Osteocyte (in vitro differentiated cells): ENCODE measurements around the gene PITPNC1. TPM values are rescaled to one million over a fixed set of nuclear protein-coding genes. Genes with fewer than 3 reads are reported as not detected.

ENCODE experiments used
- DNase-seq: peaks from one replicate; pipeline ENCODE4 v3.0.0; 2021; ENCODE audit warnings: mixed read lengths; ENCODE audit not compliant: unreplicated experiment; ENCODE audit errors: extremely low spot score
- H3K27ac Mint-ChIP-seq: one replicate; pipeline ENCODE4 v1.8.0; 2021; ENCODE audit warnings: mild to moderate bottlenecking, mixed read lengths; ENCODE audit not compliant: unreplicated experiment
- H3K27me3 Mint-ChIP-seq: one replicate; pipeline ENCODE4 v1.8.0; 2021; ENCODE audit warnings: mixed read lengths; ENCODE audit not compliant: unreplicated experiment
- H3K36me3 Mint-ChIP-seq: one replicate; pipeline ENCODE4 v1.8.0; 2021; ENCODE audit warnings: mixed read lengths; ENCODE audit not compliant: unreplicated experiment
- H3K4me1 Mint-ChIP-seq: one replicate; pipeline ENCODE4 v1.8.0; 2021; ENCODE audit warnings: mixed read lengths; ENCODE audit not compliant: unreplicated experiment
- H3K4me3 Mint-ChIP-seq: one replicate; pipeline ENCODE4 v1.8.0; 2021; ENCODE audit warnings: mild to moderate bottlenecking, moderate library complexity, mixed read lengths; ENCODE audit not compliant: unreplicated experiment
- H3K9me3 Mint-ChIP-seq: one replicate; pipeline ENCODE4 v1.8.0; 2021; ENCODE audit warnings: mixed read lengths; ENCODE audit not compliant: unreplicated experiment
- CTCF ChIP-seq: fragments of 200-600 bp; sonication (generic); IDR thresholded peaks from 2 replicates; pipeline ENCODE4 v1.5.0; 2021; ENCODE audit warnings: antibody characterized with exemption, mild to moderate bottlenecking, moderate library complexity
- total RNA-seq: library from RNA; stranded (reverse); gene quantifications from 2 replicates; pipeline ENCODE4 v1.2.1, GENCODE V29; 2021

Gene PITPNC1
- total RNA-seq, 1 donor from 2014 or later = 18.0 TPM

GRCh38 chr17:67459985-67460384 lies 82.9 kb downstream of the PITPNC1 start:
- no peak overlapping the region for H3K4me3 Mint-ChIP-seq
- H3K9me3 Mint-ChIP-seq = peaks cover 13% of the 10 kb centered on the region
- no peaks in the 10 kb centered on the region for H3K27me3 Mint-ChIP-seq
- TF ChIP-seq CTCF = no peak
- no peaks in the 10 kb centered on the region for H3K4me1 Mint-ChIP-seq
- H3K36me3 Mint-ChIP-seq = peaks cover 6% of the 10 kb centered on the region
- no peak overlapping the region for H3K27ac Mint-ChIP-seq
- DNase-seq = no peak

GRCh38 chr17:67461228-67461780 lies 84.2 kb downstream of the PITPNC1 start:
- Mint-ChIP-seq H3K27ac (no peak overlapping the region), H3K36me3 (peaks cover 6% of the 10 kb centered on the region), H3K27me3 (no peaks in the 10 kb centered on the region), H3K4me3 (no peak overlapping the region), H3K4me1 (no peaks in the 10 kb centered on the region), H3K9me3 (peaks cover 13% of the 10 kb centered on the region)
- no peak for TF ChIP-seq CTCF
- DNase-seq = no peak

GRCh38 chr17:67461876-67462275 lies 84.8 kb downstream of the PITPNC1 start:
- Mint-ChIP-seq H3K36me3 (peaks cover 6% of the 10 kb centered on the region), H3K4me3 (no peak overlapping the region), H3K4me1 (no peaks in the 10 kb centered on the region), H3K27ac (no peak overlapping the region), H3K27me3 (no peaks in the 10 kb centered on the region), H3K9me3 (peaks cover 13% of the 10 kb centered on the region)
- no peak for TF ChIP-seq CTCF
- DNase-seq = no peak

- no peak for TF ChIP-seq CTCF
- Mint-ChIP-seq H3K36me3 (no peaks in the 10 kb centered on the region), H3K27me3 (no peaks in the 10 kb centered on the region), H3K4me1 (peaks cover 13% of the 10 kb centered on the region), H3K27ac (no peak overlapping the region), H3K9me3 (no peaks in the 10 kb centered on the region), H3K4me3 (no peak overlapping the region)
- DNase-seq = no peak
These were observed 89.2 kb downstream of the PITPNC1 start for GRCh38 chr17:67466251-67466796.

GRCh38 chr17:67467500-67468455 lies 90.7 kb downstream of the PITPNC1 start:
- no peak for TF ChIP-seq CTCF
- peaks cover 6% of the 10 kb centered on the region for H3K9me3 Mint-ChIP-seq
- no peaks in the 10 kb centered on the region for H3K27me3 Mint-ChIP-seq
- no peak overlapping the region for H3K4me3 Mint-ChIP-seq
- DNase-seq = no peak
- H3K36me3 Mint-ChIP-seq = no peaks in the 10 kb centered on the region
- peaks cover 13% of the 10 kb centered on the region for H3K4me1 Mint-ChIP-seq
- H3K27ac Mint-ChIP-seq = no peak overlapping the region
